Left colon (tissue), 2 donors: ENCODE measurements around the gene NUAK1. TPM values are rescaled to one million over a fixed set of nuclear protein-coding genes. Genes with fewer than 3 reads are reported as not detected.
"Not testable (repeated sequence)": the region's sequence is repeated elsewhere in the genome, so short reads cannot be mapped to it uniquely, and the experiment has no call there.

Experiments
- ATAC-seq: fragments of 200-7000 bp; cut with Tn5 transposase; one replicate; pipeline ENCODE4 v1.9.1; 2020; ENCODE audit warnings: mild to moderate bottlenecking, moderate library complexity
- DNase-seq, 2 donors: peaks; one replicate each; pipeline ENCODE4 v3.0.0-alpha.2; 2020
- intact Hi-C, 2 donors: fragments of 100-400 bp; cut with DNase I in 1 of 2; cut with micrococcal nuclease in 1 of 2; formaldehyde crosslinking; loops; one replicate each; pipeline versions ENCODE4 v1.11.2 to v1.14.0; 2022; cut with DNase I, micrococcal nuclease
- total RNA-seq, 2 donors: library from RNA; stranded (reverse); fragmentation: NEBNext Ultra II Directional; extraction: Animal tissue kit (Norgen Biotek cat#: 25700); gene quantifications; one replicate each; pipeline ENCODE4 v1.2.1, GENCODE V29; 2021
- donor health status: DM: no; HTN: no; CAD: no.
- donor health status: DM: yes; HTN: yes; CAD: no.

The NUAK1 gene
- total RNA-seq, 2 donors from 2014 or later: 3.8 to 4.2 TPM

GRCh38 chr12:106029532-106029931 is 109.2 kb downstream of the NUAK1 start:
- intact Hi-C loops: no loop called here

GRCh38 chr12:106027911-106028310 is 110.8 kb downstream of the NUAK1 start:
- DNase-seq (no peak), ATAC-seq (no peak)
- intact Hi-C loops: no loop called here

More at GRCh38 chr12:106029532-106029931, 109.2 kb downstream of the NUAK1 start:
- DNase-seq (no peak), ATAC-seq (no peak)

GRCh38 chr12:106027286-106027685 is 111.5 kb downstream of the NUAK1 start:
- intact Hi-C loops: no loop called here

GRCh38 chr12:106025129-106025528 is 113.6 kb downstream of the NUAK1 start:
- ATAC-seq (no peak), DNase-seq (no peak)
- intact Hi-C loops: no loop called here

More at GRCh38 chr12:106027286-106027685, 111.5 kb downstream of the NUAK1 start:
- no peak for DNase-seq
- no peak for ATAC-seq

- no peak for ATAC-seq
- DNase-seq: no peak
- intact Hi-C loops: no loop called here
Observed at GRCh38 chr12:106023039-106023438, 115.7 kb downstream of the NUAK1 start.

GRCh38 chr12:106022568-106023012 is 116.2 kb downstream of the NUAK1 start:
- intact Hi-C loops: no loop called here
- DNase-seq (no peak), ATAC-seq (no peak)

GRCh38 chr12:106021516-106021915 is 117.2 kb downstream of the NUAK1 start:
- DNase-seq: no peak
- intact Hi-C loops: no loop called here
- no peak for ATAC-seq

- ATAC-seq: no peak
- DNase-seq: no peak
- intact Hi-C loops: no loop called here
Observed at GRCh38 chr12:106020736-106021135, 118.0 kb downstream of the NUAK1 start.

GRCh38 chr12:106019144-106019543 is 119.6 kb downstream of the NUAK1 start:
- no peak for ATAC-seq
- no peak for DNase-seq
- intact Hi-C loops: no loop called here

GRCh38 chr12:106018286-106018685 is 120.5 kb downstream of the NUAK1 start:
- no peak for ATAC-seq
- DNase-seq: no peak
- intact Hi-C loops: no loop called here

GRCh38 chr12:106016601-106017278 is 122.0 kb downstream of the NUAK1 start:
- intact Hi-C loops, ATAC-seq, DNase-seq: not testable (repeated sequence)

- intact Hi-C loops: no loop called here
- DNase-seq: no peak
- ATAC-seq: no peak
Observed at GRCh38 chr12:106015646-106016045, 123.1 kb downstream of the NUAK1 start.

GRCh38 chr12:106013941-106014340 is 124.8 kb downstream of the NUAK1 start:
- intact Hi-C loops: no loop called here
- DNase-seq: no peak
- no peak for ATAC-seq

Other genes starting within 250 kb of the NUAK1 start
- 10 to 100 TPM; 74.0 to 90.1 TPM for gene CKAP4, start 109.1 kb upstream of the NUAK1 start, total RNA-seq
- 10 to 100 TPM; 22.1 to 46.5 TPM for gene TCP11L2, start 163.8 kb upstream of the NUAK1 start, total RNA-seq
- gene POLR3B, start 218.8 kb upstream of the NUAK1 start, total RNA-seq: 1 to 10 TPM; 8.1 to 8.9 TPM